ENCODE data around the gene CA11.
"Not testable (repeated sequence)": the region's sequence is repeated elsewhere in the genome, so short reads cannot be mapped to it uniquely, and the experiment has no call there.

The CA11 gene

GRCh38 chr19:48669903-48670668 is 24.1 kb upstream of the CA11 start:
- DNase-seq (ENCODE audit: low read depth in 4 of 4, low spot score in 1 of 4) = no peak

- no peak for DNase-seq (ENCODE audit: low read depth in 4 of 4, low spot score in 1 of 4)
Observed at GRCh38 chr19:48668761-48669160, 22.8 kb upstream of the CA11 start.

- no peak for DNase-seq (ENCODE audit: low read depth in 4 of 4, low spot score in 1 of 4)
Observed at GRCh38 chr19:48668332-48668731, 22.3 kb upstream of the CA11 start.

- no peak for DNase-seq (ENCODE audit: low read depth in 4 of 4, low spot score in 1 of 4)
Observed at GRCh38 chr19:48665786-48666185, 19.8 kb upstream of the CA11 start.

- no peak for DNase-seq (ENCODE audit: low read depth in 4 of 4, low spot score in 1 of 4)
Observed at GRCh38 chr19:48664476-48664875, 18.5 kb upstream of the CA11 start.

GRCh38 chr19:48663667-48664066 is 17.7 kb upstream of the CA11 start:
- DNase-seq (ENCODE audit: low read depth in 4 of 4, low spot score in 1 of 4) = no peak

GRCh38 chr19:48661711-48662090 is 15.7 kb upstream of the CA11 start:
- no peak for DNase-seq (ENCODE audit: low read depth in 4 of 4, low spot score in 1 of 4)

- peak; percentile 52 to 76 (median 73) for DNase-seq (ENCODE audit: low read depth in 4 of 4, low spot score in 1 of 4)
Observed at GRCh38 chr19:48660852-48661710, 15.1 kb upstream of the CA11 start.

- DNase-seq (ENCODE audit: low read depth in 4 of 4, low spot score in 1 of 4) = no peak
Observed at GRCh38 chr19:48659768-48660167, 13.8 kb upstream of the CA11 start.

GRCh38 chr19:48658483-48658882 is 12.5 kb upstream of the CA11 start:
- no peak for DNase-seq (ENCODE audit: low read depth in 4 of 4, low spot score in 1 of 4)

- not testable (repeated sequence) for DNase-seq (ENCODE audit: low read depth in 4 of 4, low spot score in 1 of 4)
Observed at GRCh38 chr19:48657828-48658227, 11.8 kb upstream of the CA11 start.

GRCh38 chr19:48656840-48657474 is 11.0 kb upstream of the CA11 start:
- DNase-seq (ENCODE audit: low read depth in 4 of 4, low spot score in 1 of 4) = no peak

- DNase-seq (ENCODE audit: low read depth in 4 of 4, low spot score in 1 of 4) = no peak
Observed at GRCh38 chr19:48654299-48655059, 8.5 kb upstream of the CA11 start.

- no peak for DNase-seq (ENCODE audit: low read depth in 4 of 4, low spot score in 1 of 4)
Observed at GRCh38 chr19:48651683-48652048, 5.7 kb upstream of the CA11 start.

- no peak for DNase-seq (ENCODE audit: low read depth in 4 of 4, low spot score in 1 of 4)
Observed at GRCh38 chr19:48650974-48651682, 5.1 kb upstream of the CA11 start.

GRCh38 chr19:48648134-48648533 is 2.1 kb upstream of the CA11 start:
- DNase-seq (ENCODE audit: low read depth in 4 of 4, low spot score in 1 of 4) = no peak

- DNase-seq (ENCODE audit: low read depth in 4 of 4, low spot score in 1 of 4) = no peak
Observed at GRCh38 chr19:48646722-48647216, 782 bp upstream of the CA11 start.

- DNase-seq (ENCODE audit: low read depth in 4 of 4, low spot score in 1 of 4) = no peak
Observed at GRCh38 chr19:48645620-48646000, 377 bp downstream of the CA11 start.

- peak in 3 of 4 experiments; percentile 58 to 71 (median 62) for DNase-seq (ENCODE audit: low read depth in 4 of 4, low spot score in 1 of 4)
Observed at GRCh38 chr19:48644839-48645619, 958 bp downstream of the CA11 start.

- no peak for DNase-seq (ENCODE audit: low read depth in 4 of 4, low spot score in 1 of 4)
Observed at GRCh38 chr19:48644355-48644754, 1.6 kb downstream of the CA11 start.

Measured in stimulated activated CD4-positive, alpha-beta T cell treated with anti-CD3 and anti-CD28 coated beads, Interleukin-1b, Interleukin-23, amount 100 ng/mL, for 24 hours (primary cell).